PC-3 (cell line): ENCODE results near the gene TMEM212. TPM values are rescaled to one million over a fixed set of nuclear protein-coding genes. Genes with fewer than 3 reads are reported as not detected.

Experiments used
- ATAC-seq: fragments of 200-7000 bp; cut with Tn5 transposase; 2 replicates; pipeline ENCODE4 v1.9.1; 2020; ENCODE audit warnings: mild to moderate bottlenecking, moderate library complexity
- BruUV-seq: library from RNA; stranded (reverse); fragments of 400-500 nt; replicated peaks from 2 replicates; lab custom pipeline; 2021; lab: Mats Ljungman, UMichigan
- CTCF ChIA-PET: fragments of 300-600 bp; sonication (Branson Sonifier 250); formaldehyde crosslinking; loops from one replicate; lab custom pipeline; 2022; ENCODE audit warnings: antibody characterized with exemption; lab: Charles Lee
- POLR2A ChIA-PET: fragments of 300-600 bp; sonication (Branson Sonifier 250); formaldehyde crosslinking; loops from one replicate; lab custom pipeline; 2022; ENCODE audit warnings: antibody characterized with exemption; ENCODE audit not compliant: unreplicated experiment; lab: Charles Lee
- DNase-seq: peaks from one replicate; pipeline ENCODE4 v3.0.0-alpha.2; 2015
- H2AFZ ChIP-seq: fragments of 300-600 bp; sonication (generic); 2 replicates; pipeline ENCODE4 v1.6.0; 2016; ENCODE audit warnings: antibody characterized with exemption, low read length
- H3F3A ChIP-seq: fragments of 300-600 bp; sonication (generic); one replicate; pipeline ENCODE4 v1.6.0; 2017; ENCODE audit warnings: antibody characterized with exemption, low read length, control low read depth, mild to moderate bottlenecking; ENCODE audit not compliant: unreplicated experiment
- H3K27ac ChIP-seq: fragments of 300-600 bp; sonication (generic); 2 replicates; pipeline ENCODE4 v1.5.1; 2016; ENCODE audit warnings: mild to moderate bottlenecking, low read length
- H3K27me3 ChIP-seq: fragments of 300-600 bp; sonication (generic); 2 replicates; pipeline ENCODE4 v1.6.1; 2016; ENCODE audit warnings: low read length, mixed read lengths
- H3K36me3 ChIP-seq: fragments of 300-600 bp; sonication (generic); 2 replicates; pipeline ENCODE4 v1.6.1; 2016; ENCODE audit warnings: low read depth, mixed run types, low read length, mixed read lengths
- H3K4me1 ChIP-seq: fragments of 300-600 bp; sonication (generic); 2 replicates; pipeline ENCODE4 v1.5.1; 2016; ENCODE audit warnings: low read length; ENCODE audit not compliant: insufficient read depth
- H3K4me2 ChIP-seq: fragments of 300-600 bp; sonication (generic); 2 replicates; pipeline ENCODE4 v1.6.0; 2016; ENCODE audit warnings: low read length
- H3K4me3 ChIP-seq: fragments of 300-600 bp; sonication (generic); 2 replicates; pipeline ENCODE4 v1.5.1; 2016; ENCODE audit warnings: mild to moderate bottlenecking, low read length, mixed read lengths
- H3K79me2 ChIP-seq: fragments of 300-600 bp; sonication (generic); 2 replicates; pipeline ENCODE4 v1.6.1; 2017; ENCODE audit warnings: low read length, mixed read lengths
- H3K9ac ChIP-seq: fragments of 300-600 bp; sonication (generic); 2 replicates; pipeline ENCODE4 v1.6.0; 2016; ENCODE audit warnings: mild to moderate bottlenecking, low read length
- H3K9me2 ChIP-seq: fragments of 300-600 bp; sonication (generic); replicated peaks from 2 replicates; pipeline ENCODE4 v1.6.1; 2016; ENCODE audit warnings: mixed run types, low read length, mixed read lengths
- H3K9me3 ChIP-seq: fragments of 300-600 bp; sonication (generic); 2 replicates; pipeline ENCODE4 v1.6.1; 2016; ENCODE audit warnings: low read length, mixed read lengths
- H4K20me1 ChIP-seq: fragments of 300-600 bp; sonication (generic); 2 replicates; pipeline ENCODE4 v1.6.1; 2016; ENCODE audit warnings: low read length, mixed read lengths
- CTCF ChIP-seq: fragments of 300-600 bp; sonication (generic); conservative IDR thresholded peaks from 2 replicates; pipeline ENCODE4 v1.5.1; 2017; ENCODE audit warnings: antibody characterized with exemption, low read depth, mild to moderate bottlenecking, low read length
- EZH2 ChIP-seq: fragments of 300-600 bp; sonication (generic); IDR thresholded peaks from one replicate; pipeline ENCODE4 v1.6.1; 2017; ENCODE audit warnings: antibody characterized with exemption, mild to moderate bottlenecking, low read length; ENCODE audit not compliant: unreplicated experiment
- EZH2phosphoT487 ChIP-seq: fragments of 300-600 bp; sonication (generic); IDR thresholded peaks from 2 replicates; pipeline ENCODE4 v1.6.1; 2018; ENCODE audit warnings: mild to moderate bottlenecking, antibody characterized with exemption, low read length, borderline replicate concordance
- intact Hi-C: fragments of 100-400 bp; cut with micrococcal nuclease; formaldehyde crosslinking; loops from 2 replicates; pipeline ENCODE4 v1.9.0; 2023
- total RNA-seq: library from RNA; depleted of rRNA; stranded (reverse); fragments of >200 nt; gene quantifications from 2 replicates; pipeline ENCODE4 v1.2.3, GENCODE V29; 2014

TMEM212 gene
- total RNA-seq, 1 experiment from 2014 or later = not detected

- no peak overlapping the region for H3K4me2 ChIP-seq
- ChIA-PET CTCF (no interaction called here), POLR2A (no interaction called here)
- no TSS peak for BruUV-seq
- H2AFZ ChIP-seq = no peak overlapping the region
- no peaks in the 10 kb centered on the region for H3K27me3 ChIP-seq
- ATAC-seq (no peak), DNase-seq (no peak)
- H4K20me1 ChIP-seq = no peaks in the 10 kb centered on the region
- H3K27ac ChIP-seq = no peak overlapping the region
- TF ChIP-seq CTCF (no peak), EZH2 (no peak), EZH2phosphoT487 (no peak)
- no peaks in the 10 kb centered on the region for H3K79me2 ChIP-seq
- no peak overlapping the region for H3K4me3 ChIP-seq
- H3K9ac ChIP-seq = no peak overlapping the region
- H3K36me3 ChIP-seq = no peaks in the 10 kb centered on the region
- H3K9me2 ChIP-seq = no peaks in the 10 kb centered on the region
- no peaks in the 10 kb centered on the region for H3K9me3 ChIP-seq
- H3F3A ChIP-seq = no peaks in the 10 kb centered on the region
- H3K4me1 ChIP-seq = peaks cover 29% of the 10 kb centered on the region
- intact Hi-C loops = no loop called here
These were observed 7.5 kb upstream of the TMEM212 start for GRCh38 chr3:171835613-171836012.

- H4K20me1 ChIP-seq = no peaks in the 10 kb centered on the region
- no peak overlapping the region for H3K27ac ChIP-seq
- no peaks in the 10 kb centered on the region for H3K36me3 ChIP-seq
- no peaks in the 10 kb centered on the region for H3K9me3 ChIP-seq
- H3K9me2 ChIP-seq = no peaks in the 10 kb centered on the region
- DNase-seq (no peak), ATAC-seq (no peak)
- intact Hi-C loops = no loop called here
- CTCF ChIA-PET = no interaction called here
- no peak overlapping the region for H3K4me2 ChIP-seq
- H3F3A ChIP-seq = no peaks in the 10 kb centered on the region
- POLR2A ChIA-PET = no interaction called here
- BruUV-seq = no TSS peak
- no peak for TF ChIP-seq CTCF
- TF ChIP-seq EZH2phosphoT487 = no peak
- TF ChIP-seq EZH2 = no peak
- H3K4me1 ChIP-seq = peaks cover 29% of the 10 kb centered on the region
- H3K9ac ChIP-seq = no peak overlapping the region
- H3K4me3 ChIP-seq = no peak overlapping the region
- H2AFZ ChIP-seq = no peak overlapping the region
- H3K79me2 ChIP-seq = no peaks in the 10 kb centered on the region
- H3K27me3 ChIP-seq = no peaks in the 10 kb centered on the region
These were observed 6.3 kb upstream of the TMEM212 start for GRCh38 chr3:171836855-171837254.

- no peak for DNase-seq
- POLR2A ChIA-PET = no interaction called here
- CTCF ChIA-PET = no interaction called here
- no peaks in the 10 kb centered on the region for H3K27me3 ChIP-seq
- H3F3A ChIP-seq = no peaks in the 10 kb centered on the region
- H3K9me3 ChIP-seq = no peaks in the 10 kb centered on the region
- no peak overlapping the region for H3K27ac ChIP-seq
- H3K36me3 ChIP-seq = no peaks in the 10 kb centered on the region
- peaks cover 22% of the 10 kb centered on the region for H3K4me1 ChIP-seq
- no TSS peak for BruUV-seq
- H3K79me2 ChIP-seq = no peaks in the 10 kb centered on the region
- H2AFZ ChIP-seq = no peak overlapping the region
- no peaks in the 10 kb centered on the region for H4K20me1 ChIP-seq
- H3K9ac ChIP-seq = no peak overlapping the region
- no peaks in the 10 kb centered on the region for H3K9me2 ChIP-seq
- TF ChIP-seq EZH2phosphoT487 = no peak
- no peak for TF ChIP-seq EZH2
- TF ChIP-seq CTCF = no peak
- H3K4me2 ChIP-seq = no peak overlapping the region
- no peak overlapping the region for H3K4me3 ChIP-seq
- ATAC-seq = no peak
- intact Hi-C loops = no loop called here
These were observed 5.5 kb upstream of the TMEM212 start for GRCh38 chr3:171837698-171838097.
